NCI-H345 (cell line): ENCODE results near the gene SLC29A2.

Source experiments
- DNase-seq: peaks from one replicate; lab custom pipeline; 2025; lab: John Stamatoyannopoulos, UW

The SLC29A2 gene

DNA sequence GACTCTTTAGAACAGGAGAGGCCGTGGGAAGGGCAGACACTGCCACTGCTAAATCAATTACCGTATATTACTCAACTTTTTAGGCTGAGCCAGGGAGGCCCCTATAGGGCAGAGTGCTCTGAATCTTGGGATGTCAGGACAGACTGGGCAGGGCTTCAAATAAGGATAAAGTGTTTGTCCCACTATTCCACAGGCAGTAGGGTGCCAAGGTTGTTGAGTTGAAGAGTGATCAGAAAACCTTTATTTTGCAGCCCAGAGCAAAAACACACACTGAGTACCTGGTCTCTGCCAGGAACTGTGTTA, 22.5 kb downstream of the SLC29A2 start:
- DNase-seq, result no peak

DNA sequence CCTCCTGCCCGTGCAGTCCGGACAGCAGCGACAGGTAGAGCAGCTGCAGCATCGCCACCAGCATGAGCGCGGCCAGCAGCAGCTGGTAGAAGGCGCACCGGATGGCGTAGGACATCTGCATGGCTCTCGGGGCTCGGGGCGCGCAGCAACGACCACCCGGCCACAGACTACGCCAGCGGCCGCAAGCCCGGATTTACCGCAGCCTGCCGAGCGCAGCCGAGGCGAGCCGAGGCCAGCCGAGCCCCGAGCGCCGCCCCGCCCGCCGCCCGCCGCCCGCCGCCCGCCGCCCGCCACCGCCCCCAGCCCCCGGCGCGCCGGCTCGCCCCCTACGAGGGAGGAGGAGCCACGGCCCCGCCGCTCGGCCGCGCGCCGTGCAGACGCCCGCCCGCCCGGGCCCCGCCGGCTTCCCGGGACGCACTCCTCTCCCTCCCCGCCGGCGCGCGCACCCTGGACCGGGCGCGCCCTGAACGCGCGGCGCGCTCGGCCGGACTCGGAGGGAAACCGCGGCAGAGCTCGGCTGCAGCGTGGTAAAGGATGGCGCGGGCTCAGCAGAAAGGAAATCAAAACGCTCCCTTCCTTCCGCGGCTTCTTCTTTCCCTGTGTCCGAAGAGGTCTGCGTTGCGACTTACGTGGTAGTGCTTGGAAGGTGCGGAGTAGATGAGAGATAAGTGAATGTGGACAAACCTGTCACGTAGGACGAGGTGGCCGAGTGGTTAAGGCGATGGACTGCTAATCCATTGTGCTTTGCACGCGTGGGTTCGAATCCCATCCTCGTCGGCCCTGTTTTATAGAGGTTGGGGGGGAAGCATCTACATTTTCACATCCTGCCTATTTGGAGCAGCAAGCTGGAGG, 23.9 kb downstream of the SLC29A2 start, which contains the start of gene B4GAT1:
B4GAT1 (minus strand) TSS at position 205 of the 852 bp plus-strand sequence; CDS start at position 121, 84 bp downstream.
- DNase-seq, result peak; percentile 79

DNA sequence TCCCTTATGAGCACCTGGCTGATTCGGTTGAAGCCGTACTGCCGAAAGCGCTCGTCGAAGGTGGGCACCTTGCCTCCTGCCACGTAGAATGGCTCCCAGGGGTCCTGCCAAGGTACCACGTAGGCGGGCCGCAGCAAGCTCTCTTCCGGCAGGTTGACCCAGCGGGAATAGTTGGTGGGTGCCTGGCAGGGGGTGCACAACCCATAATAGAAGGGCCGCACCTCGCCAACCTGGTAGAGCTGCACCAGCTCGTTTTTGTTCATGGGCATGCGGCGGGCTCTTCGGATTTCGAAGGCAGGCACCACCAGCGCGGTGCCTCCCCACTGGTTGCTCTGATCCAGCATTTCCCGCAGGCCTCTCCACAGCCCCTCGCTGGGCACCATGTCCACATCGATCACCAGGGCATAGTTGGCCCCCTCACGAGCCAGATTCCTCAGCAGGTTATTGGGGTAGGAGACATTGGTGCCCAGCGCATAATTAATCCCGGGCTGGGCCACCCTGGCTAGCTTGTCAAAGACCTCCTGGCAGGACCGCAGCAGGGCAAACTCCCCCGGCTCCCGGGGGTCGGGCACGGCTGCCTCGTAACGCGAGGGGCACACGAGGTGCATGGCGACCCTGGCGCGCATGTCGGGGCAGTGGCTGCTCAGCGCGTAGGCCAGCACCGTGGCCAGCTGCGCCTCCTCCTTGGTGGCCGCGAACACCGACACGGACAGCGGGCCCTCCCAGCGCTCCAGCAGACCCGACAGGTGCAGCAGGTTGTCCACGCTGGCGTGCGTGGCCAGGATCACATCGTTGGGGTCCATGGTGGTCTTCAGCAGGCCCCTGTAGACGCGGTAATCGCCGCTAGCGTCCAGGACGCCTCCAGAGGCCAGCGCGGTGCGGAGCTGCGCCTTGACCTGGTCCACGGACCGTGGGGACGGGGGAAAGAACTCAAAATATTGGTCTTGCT, 24.8 kb downstream of the SLC29A2 start:
- no peak for DNase-seq

DNA sequence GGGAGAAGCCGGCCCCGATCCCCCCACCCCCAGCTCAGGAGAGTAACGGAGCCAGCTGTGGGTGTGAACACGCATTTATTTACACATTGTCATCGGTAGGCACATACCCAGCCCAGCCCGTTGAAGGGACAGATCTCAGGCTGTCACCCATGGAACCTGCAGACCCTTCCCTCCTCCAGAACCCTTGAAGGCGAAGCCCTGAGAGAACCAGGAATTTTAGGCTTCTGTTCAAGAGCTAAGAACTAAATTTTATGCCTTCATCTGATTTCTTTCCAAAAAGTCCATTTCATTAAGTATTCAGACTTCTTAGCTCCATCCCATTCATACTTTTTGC, 26.3 kb downstream of the SLC29A2 start:
- no peak for DNase-seq

DNA sequence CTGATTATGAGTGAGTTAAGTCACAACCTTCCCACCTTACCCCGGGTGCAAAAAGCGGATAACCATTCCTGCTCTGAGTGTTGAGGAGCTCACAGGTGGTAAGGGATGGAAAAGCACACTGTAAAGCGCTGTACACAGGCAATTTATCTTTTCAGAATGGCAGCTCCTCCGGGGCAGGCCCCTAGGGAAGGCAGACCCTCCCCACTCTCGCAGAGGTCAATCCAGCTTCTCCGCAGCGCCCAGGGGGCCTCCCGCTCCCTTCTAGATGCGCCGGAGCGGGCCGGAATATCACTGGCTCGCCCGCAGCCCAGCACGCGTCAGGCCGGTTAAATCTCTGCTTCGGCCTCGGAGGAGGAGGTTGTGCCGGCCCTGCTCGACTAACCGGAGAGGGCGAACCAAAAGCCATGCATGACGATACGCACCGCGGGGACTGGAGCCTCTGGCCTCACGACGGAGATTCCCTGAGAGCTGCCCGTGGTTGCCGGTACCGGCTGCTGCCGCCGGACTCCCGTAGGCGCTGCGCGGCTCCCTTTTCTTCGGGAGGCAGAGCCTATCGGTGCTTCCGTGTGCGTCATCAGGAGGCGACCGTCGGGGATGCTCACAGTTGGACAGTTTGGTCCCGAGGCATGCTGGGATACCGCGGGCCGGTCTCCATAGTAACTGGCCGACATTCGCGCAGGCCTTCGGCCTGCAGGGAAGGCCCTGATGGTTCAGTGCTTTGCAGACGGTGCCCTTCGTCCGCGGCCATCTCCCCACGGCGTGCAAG, 26.8 kb downstream of the SLC29A2 start, which contains the start of gene BRMS1:
BRMS1 (minus strand) TSS at position 555 of the 766 bp plus-strand sequence. CDS start 2,870 bp downstream, outside the sequence.
- peak; percentile 97 for DNase-seq

DNA sequence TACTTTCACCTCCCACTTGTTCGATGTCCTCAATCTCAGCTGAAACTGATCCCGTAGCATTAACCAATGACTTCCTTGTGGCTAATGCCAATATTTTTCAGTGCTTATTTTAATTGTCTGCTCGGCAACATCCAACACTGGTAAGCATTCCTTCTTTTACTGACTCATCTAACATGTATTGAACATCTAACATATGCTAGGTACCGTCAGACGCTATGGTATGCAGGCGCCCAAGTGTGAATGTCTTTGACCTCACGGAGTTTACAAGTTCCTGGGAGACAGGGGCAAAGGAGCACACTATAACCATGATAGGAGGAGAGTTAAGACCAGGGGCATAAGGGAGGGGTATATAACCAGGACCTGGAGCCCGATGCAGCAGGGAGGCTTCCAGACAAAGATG, 28.4 kb downstream of the SLC29A2 start:
- DNase-seq, result no peak

DNA sequence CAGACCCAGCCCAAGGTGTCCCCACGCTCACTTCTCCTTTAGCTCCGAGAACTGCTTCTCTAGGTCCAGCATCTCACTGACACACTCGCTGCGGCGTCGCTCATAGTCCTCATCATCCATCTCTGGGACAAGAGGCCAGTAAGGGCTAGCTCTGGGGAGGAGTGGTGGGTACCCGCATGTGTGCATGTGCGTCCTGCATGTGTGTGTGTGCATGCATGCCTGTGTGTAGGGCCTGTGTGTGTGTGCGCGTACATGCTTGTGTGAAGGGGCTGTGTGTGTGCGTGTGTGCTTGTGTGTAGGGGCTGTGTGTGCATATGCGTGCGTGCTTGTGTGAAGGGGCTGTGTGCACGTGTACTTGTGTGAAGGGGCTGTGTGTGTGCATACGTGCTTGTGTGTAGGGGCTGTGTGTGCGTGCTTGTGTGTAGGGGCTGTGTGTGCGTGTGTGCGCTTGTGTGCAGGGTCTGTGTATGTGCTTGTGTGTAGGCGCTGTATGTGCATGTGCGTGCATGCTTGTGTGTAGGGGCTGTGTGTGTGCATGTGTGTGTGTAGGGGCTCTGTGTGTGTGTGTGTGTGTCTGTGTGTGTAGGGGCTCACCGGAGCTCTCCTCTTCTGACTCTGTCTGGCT, 29.9 kb downstream of the SLC29A2 start:
- DNase-seq, result no peak

DNA sequence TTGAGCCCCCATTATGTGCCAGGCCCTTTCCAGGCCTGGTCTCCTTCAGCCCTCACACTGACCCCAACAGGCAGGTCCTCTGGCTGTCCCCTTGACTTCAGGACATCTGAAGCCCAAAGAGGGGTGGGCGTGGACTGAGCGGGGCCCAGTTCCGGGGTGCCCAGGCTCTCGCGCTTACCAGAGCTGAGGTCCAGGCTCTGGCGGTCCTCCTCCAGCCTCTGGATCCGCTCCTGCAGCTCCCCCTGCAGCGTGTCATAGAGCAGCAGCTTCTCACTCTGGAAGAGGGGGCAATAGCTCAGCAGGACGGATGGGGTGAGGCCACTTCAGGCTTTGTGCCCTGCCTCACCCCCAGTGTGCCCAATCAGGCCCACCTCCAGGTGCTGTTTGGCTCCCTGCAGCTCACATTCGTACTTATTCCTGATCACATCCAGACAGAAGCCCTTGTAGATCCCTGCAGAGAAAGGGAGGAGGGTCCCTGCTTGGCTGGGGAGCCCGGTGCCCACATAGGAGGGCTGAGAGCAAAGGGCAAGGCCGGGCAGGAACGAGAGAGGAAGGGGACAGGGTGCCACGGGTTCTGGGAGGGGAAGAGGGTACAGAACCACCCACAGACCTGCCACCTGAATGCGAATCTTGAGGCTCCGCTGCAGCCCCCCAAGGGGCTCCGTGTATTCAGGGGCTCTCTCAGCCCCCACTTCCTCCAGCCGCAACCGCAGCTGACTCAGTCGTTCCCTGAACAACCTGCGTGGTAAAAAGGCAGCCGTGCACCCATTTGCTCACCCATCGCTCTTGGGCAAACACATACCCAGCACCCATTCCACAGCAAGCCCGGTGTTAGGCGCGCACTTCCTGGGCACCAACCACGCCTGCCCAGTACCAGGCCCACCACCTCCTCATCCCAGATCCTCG, 30.7 kb downstream of the SLC29A2 start:
- DNase-seq, result no peak

DNA sequence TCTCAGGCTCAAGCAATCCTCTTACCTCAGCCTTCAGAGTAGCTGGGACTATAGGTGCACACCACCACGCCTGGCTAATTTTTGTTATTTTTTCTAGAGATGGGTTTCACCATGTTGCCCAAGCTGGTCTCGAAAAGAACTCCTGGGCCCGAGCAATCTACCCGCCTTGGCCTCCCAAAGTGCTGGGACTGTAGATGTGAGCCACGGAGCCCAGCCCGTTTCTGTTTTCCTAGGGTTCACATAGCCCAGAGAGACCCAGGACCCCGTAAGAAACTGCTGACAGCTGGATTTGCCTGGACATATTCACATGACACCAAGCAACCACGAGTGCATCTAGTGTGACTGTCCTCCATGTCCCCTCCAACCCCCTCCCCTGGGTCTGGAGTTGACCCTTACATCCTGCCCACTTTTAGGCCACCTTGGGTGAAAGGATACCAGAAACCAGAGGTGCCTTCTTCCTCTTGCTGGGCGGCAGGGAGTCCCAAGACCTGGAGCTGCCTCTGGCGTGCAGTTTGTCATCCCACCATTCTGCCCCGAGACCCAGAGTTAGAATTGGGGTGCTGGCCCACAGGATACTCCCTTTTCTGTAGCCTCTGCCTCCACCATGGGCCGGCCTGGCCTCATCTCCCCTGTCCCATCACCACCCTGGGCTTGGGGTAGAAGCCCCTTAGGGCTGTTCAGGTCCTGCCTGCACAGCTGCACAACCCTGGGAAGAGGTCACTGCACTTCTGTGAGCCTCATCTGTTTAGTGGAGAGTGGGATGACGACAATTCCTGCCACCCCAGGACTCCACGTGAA, 31.7 kb downstream of the SLC29A2 start:
- DNase-seq, result no peak

DNA sequence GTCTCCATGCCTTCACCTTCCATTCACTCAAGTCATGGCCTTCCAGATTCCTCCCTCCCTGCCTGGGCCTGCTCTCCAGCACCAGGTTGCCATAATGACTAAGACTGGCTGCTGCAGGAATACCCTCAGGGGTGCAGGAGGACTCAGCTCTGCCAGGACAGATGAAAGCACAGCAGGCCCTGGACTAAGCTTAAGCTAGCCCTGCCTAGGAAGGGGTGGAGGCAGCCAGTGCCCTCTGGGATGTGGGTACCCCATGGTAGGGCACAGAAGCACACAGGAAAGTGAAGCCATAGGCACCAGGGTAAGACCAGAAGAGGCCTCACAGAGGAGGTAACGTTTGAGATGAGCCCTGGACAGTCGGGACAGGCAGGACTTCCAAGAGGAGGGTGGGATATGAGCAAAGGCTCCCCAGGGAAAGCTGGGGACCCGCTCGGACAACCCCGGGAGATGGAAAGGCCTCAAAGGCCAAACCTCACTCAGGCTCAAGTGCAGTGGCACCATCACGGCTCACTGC, 32.3 kb downstream of the SLC29A2 start:
- DNase-seq, result no peak

DNA sequence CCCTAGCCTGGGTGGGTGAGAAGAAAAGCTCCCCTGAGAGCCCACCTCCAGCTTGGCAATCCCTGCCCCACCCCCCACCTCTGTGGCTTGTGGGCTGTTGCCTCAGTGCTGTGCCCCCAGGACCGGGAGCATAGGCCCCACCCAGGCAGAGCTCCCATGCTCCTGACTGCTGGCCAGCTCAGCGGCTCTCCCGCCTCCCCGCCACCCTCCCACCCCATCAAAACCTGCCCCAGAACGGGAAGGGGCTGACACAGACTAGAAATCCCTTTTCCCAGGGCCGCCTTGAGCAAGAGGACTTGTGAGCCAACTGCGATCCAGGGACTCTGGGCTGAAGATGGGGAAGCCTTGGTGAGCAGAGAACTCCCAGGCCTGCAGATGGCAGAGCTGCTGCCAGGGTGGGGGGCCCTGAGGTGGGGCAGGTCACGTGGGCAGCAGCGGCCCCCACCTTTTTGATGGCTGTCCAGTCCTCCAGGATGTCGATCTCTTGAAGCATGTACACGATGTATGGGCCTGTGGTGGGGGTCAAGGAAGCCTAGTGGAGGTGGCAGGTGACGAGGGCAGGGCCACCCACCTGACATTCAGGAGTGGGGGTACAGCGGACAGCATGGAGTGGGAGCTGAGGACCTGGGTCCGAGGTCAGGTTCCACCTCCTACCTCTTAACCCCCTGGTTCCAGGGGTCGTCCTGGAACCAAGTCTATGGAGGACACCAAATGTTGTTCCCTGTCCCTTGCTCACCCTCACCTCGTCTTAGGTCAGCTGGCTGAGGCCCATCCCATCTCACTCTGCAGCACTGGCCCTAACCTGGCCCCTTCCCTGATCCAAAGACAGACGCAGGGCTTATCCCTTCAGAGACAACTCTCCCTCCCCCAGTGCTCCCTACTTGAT, 33.0 kb downstream of the SLC29A2 start:
- DNase-seq, result no peak

DNA sequence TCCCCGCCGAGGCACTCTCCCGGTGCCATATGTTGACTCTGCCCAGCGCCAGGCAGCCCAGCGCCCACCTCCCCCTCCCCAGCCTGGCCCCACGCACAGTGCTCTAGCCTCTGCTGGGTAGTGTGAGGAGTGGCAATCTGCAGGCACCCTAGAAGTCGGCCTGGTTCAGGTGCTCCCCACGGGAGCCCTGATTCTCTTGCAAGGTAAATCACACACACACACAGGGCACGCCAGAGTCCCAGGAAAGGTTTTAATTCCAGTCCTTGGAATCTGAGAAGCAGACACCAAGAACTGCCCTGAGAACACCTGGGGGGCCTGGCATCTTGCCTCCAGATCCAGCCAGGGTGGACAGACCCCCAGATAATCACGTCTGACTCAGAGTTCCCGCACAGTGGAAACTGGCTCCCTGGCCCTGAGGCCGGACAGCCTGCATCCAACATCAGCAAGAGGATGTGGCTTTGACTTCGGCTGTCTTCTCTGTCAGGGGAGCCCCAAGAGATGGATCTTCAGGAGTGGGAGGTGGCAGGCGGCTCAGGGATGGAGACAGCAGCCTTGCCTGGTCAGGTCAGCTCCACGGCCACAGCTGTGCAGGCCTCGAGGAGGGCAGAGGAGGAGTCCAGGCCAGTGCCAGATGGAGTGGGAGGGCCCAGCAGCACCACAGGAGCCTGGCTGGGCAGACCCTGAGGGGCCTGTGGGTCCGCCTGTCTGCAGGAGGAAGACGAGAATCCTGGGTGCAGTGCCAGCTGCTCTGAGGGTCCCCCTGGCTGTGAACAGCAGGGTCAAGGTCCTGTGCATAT, 34.3 kb downstream of the SLC29A2 start:
- DNase-seq, result no peak

DNA sequence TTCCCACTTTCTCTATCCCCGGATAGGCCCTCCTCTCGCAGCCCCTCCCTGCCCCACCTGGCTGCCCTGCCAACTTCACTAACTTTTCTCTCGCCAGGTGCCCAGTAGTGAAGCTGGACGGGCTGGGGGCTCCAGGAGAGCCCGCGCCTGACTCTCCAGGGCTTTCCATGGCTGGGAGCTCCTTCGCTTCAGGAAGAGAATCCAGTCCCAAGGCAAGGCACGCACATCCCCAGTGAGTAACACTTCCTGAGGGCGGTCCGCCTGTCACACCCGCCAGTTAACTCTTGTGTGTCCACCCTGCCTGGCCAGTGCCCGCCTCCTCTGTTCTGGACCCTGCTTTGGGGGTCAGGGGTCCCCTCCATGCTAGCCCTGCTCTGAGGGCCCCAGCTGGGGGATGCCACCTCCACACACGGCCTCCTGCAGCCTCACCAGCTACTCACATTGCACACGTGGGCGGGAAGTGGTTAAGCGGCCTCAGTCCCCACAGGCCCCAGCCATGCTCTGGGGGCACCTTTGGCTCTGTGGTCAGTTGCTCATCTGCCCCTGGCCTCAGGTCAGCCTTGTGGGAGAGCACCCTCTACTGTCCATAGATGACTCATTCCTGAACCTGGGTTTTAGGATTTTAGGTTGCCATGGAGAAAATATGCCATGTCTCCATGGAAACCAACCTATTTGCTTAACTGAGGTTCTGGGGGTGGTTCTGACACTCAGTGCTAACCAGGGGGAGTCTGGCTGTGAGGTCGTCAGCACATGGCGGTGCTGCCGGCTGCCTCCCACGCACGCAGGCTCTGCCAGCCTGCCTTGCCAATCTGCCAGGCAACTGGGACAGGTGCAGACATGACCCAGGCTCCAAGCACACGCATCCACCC, 35.1 kb downstream of the SLC29A2 start, which contains the start of gene RIN1:
RIN1 (minus strand) TSS at position 201 of the 869 bp plus-strand sequence; CDS start at position 169, 32 bp downstream.
- DNase-seq, result peak; percentile 30

DNA sequence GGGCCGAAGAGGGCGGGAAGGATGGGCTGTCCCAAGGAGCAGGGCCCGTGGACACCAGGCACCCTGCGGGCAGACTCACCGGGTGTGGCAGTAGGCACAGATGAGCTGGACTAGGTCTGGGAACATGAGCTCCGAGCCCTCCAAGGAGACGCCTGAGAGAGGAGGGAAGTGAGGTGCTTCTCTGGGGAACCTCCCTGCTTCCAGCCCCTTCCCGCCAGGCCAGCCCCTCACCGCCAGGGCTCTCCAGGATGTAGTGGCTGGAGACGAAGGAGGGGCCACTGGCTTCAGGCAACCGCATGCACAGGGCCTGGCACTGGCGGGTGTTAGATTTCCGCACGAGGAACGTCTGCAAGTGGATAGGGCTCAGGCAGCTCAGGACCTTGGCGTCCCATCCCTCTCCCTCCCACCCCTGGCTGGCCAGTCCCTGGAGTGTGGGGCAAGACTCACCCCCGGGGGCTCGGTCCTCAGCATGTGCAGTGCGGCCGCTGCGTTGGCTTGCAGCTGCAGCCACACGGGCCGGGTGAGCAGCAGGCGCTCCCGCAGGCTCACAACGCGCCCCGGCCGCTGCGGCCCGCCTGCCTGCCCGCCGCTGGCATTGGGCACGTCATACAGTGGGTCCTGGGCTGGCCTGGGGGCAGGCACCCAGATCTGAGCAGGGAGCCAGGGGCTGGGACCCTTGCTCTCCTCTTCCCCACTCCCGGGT, 35.9 kb downstream of the SLC29A2 start:
- DNase-seq, result no peak

DNA sequence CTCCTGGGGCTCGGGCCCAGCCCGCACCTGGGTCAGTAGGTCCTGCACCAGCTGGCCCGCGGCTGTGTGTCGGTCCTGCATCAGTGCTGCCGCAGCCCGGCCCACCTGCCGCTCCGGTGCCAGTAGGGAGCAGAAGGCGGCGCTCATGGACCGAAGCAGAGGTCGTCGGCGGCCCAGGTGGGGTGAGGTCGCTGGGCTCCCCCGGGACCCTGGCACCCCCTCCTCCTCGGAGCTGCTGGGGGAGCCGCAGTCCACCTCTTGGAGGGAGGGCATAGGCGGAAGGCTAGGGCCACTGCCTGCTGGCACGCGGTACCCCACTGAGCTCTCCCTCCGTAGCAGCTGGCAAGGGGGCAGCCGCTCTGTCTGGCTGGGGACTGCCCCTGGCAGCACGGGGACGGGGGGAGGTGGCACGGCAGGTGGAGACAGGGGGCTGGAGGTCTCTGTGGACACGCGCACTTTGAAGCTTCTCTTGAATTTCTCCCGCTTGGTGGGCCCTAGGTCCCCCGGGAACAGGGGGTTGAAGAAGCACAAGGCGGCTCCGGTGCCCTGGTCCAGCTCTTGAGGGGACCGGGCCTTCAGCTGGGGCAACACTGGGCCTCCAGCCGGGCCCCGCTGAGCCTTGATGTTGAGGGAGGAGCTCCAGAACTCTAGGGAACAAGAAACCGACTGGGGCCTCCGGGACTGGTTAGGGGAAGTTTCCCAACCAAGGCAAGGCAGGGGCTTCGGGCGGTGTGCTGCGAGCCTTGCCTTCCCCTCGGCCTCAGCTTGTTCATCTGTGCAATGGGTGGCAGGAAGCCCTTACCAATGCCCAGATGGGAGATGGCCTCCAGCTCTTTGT, 36.7 kb downstream of the SLC29A2 start:
- no peak for DNase-seq
